ENCODE measurements around the gene MGAT1. TPM values are rescaled to one million over a fixed set of nuclear protein-coding genes. Genes with fewer than 3 reads are reported as not detected.

The MGAT1 gene
- total and polyA plus RNA-seq, 2 of the 8 experiments (the other 6 are each of a cell fraction or from before 2014, with no cell fraction given): 66.8 to 77.0 TPM

- H3K4ac ChIP-seq (replicated peaks; ENCODE audit: insufficient read length, low read depth, low read length): no peak overlapping the region
- H3K79me1 ChIP-seq (ENCODE audit: low read depth, low read length): no peaks in the 10 kb centered on the region
- no peaks in the 10 kb centered on the region for H3K27me3 ChIP-seq (replicated peaks in 1 of 4; ENCODE audit: control insufficient read depth in 3 of 4, extremely low read depth in 1 of 4, insufficient read depth in 3 of 4, low read length in 3 of 4)
- no peak overlapping the region for H3K4me2 ChIP-seq (ENCODE audit: insufficient read depth in 1 of 2, low read depth in 2 of 2, low read length in 2 of 2)
- DNase-seq (ENCODE audit: low read depth in 1 of 2, low spot score in 2 of 2) (no peak), FAIRE-seq (no peak)
- peaks cover 25 to 79% (median 36%) of the 10 kb centered on the region in 4 experiments for H3K36me3 ChIP-seq (ENCODE audit: control insufficient read depth in 2 of 4, insufficient read depth in 4 of 4, low read length in 3 of 4)
- H3K56ac ChIP-seq (replicated peaks; ENCODE audit: insufficient read length, low read depth, low read length): no peak overlapping the region
- H3K4me3 ChIP-seq (ENCODE audit: extremely low read depth in 1 of 4, insufficient read depth in 2 of 4, low read depth in 3 of 4, low read length in 4 of 4): no peak overlapping the region; a peak in 1 of 8 replicates
- no peak overlapping the region for H2AK5ac ChIP-seq (ENCODE audit: low read depth, low read length)
- H2BK5ac ChIP-seq (ENCODE audit: low read depth, low read length): no peak overlapping the region
- no peak overlapping the region for H3K9ac ChIP-seq (replicated peaks in 1 of 4; ENCODE audit: extremely low read depth in 1 of 4, low read depth in 3 of 4, low read length in 3 of 4)
- H3K9me3 ChIP-seq (ENCODE audit: insufficient read depth in 2 of 2, low read depth in 1 of 2, low read length in 1 of 2): peaks cover 69 to 78% of the 10 kb centered on the region in 2 experiments
- no peak overlapping the region for H3K27ac ChIP-seq (ENCODE audit: low read depth, low read length)
- no peak overlapping the region for H2BK20ac ChIP-seq (ENCODE audit: low read length)
- H2BK12ac ChIP-seq (ENCODE audit: low read depth, low read length): no peak overlapping the region
- H4K5ac ChIP-seq (ENCODE audit: insufficient read length, low read depth, low read length): no peak overlapping the region
- H4K91ac ChIP-seq (replicated peaks; ENCODE audit: insufficient read length, low read length): no peak overlapping the region
- no peaks in the 10 kb centered on the region; a peak in 1 of 4 replicates for H3K79me2 ChIP-seq (ENCODE audit: control insufficient read depth in 1 of 2, insufficient read depth in 2 of 2, low read length in 2 of 2)
- peaks cover 0 to 7% (median 2%) of the 10 kb centered on the region in 4 experiments; a peak in 1 of 7 replicates for H3K4me1 ChIP-seq (replicated peaks in 1 of 4; ENCODE audit: control insufficient read depth in 3 of 4, insufficient read depth in 4 of 4, low read length in 3 of 4)
- H4K8ac ChIP-seq (ENCODE audit: extremely low read depth, insufficient read depth, low read length): no peak overlapping the region
- no peak overlapping the region for H2BK120ac ChIP-seq (replicated peaks; ENCODE audit: low read depth, low read length)
- no peak overlapping the region for H2AFZ ChIP-seq (ENCODE audit: low read length)
- H3K23me2 ChIP-seq (ENCODE audit: low read depth, low read length): no peaks in the 10 kb centered on the region
- no peak overlapping the region for H2BK15ac ChIP-seq (ENCODE audit: low read length)
- WGBS, 2 experiments (ENCODE audit: extremely low coverage in 1 of 2, insufficient coverage in 1 of 2, insufficient read length in 1 of 2, insufficient replicate concordance in 2 of 2, low coverage in 1 of 2, low lambda C conversion rate in 2 of 2, missing lambda C conversion rate in 1 of 2): 94% methylated on average over 1 of the region's 1 CpG; no CpG with 5 or more reads in 1 of the 2 experiments
- peaks cover 0 to 3% of the 10 kb centered on the region in 2 experiments for H4K20me1 ChIP-seq (replicated peaks in 1 of 2; ENCODE audit: control insufficient read depth in 1 of 2, insufficient read depth in 2 of 2, low read length in 2 of 2)
- TF ChIP-seq SIRT6 (IDR thresholded peaks at IDR 0.05; ENCODE audit: low read length) (no peak), PHF8 (conservative IDR thresholded peaks at IDR 0.05; ENCODE audit: low read depth, low read length) (no peak), CBX8 (IDR thresholded peaks at IDR 0.05; ENCODE audit: borderline replicate concordance, low read depth, low read length) (no peak), RNF2 (IDR thresholded peaks at IDR 0.05; ENCODE audit: borderline replicate concordance, low read depth, low read length, missing control alignments, poor library complexity, severe bottlenecking) (no peak), YY1 (IDR thresholded peaks at IDR 0.05; ENCODE audit: low read depth, low read length) (no peak), BACH1 (IDR thresholded peaks at IDR 0.05; ENCODE audit: low read length) (no peak), JUN (IDR thresholded peaks at IDR 0.05; ENCODE audit: low read depth, low read length) (no peak)
- H3K23ac ChIP-seq (ENCODE audit: insufficient read length): no peak overlapping the region
- no peak overlapping the region for H3K14ac ChIP-seq (ENCODE audit: insufficient read length)
- no peak overlapping the region for H3K18ac ChIP-seq (ENCODE audit: extremely low read depth, low read length)
- ChIA-PET POLR2A (ENCODE audit: partially characterized antibody) (interaction anchor here (1.9 to 2.1 kb wide), 2 partner anchors 9 to 11 kb away, joined by 7 read pairs; no protein-coding TSS in a partner anchor), CTCF (ENCODE audit: partially characterized antibody) (interaction anchor here (1.7 to 1.8 kb wide), 3 partner anchors 9 to 16 kb away, joined by 4 to 5 read pairs (median 4); no protein-coding TSS in a partner anchor)
Observed at GRCh38 chr5:180848265-180848664, 45.7 kb upstream of the MGAT1 start.
